GM18505 (cell line): Measurements from ENCODE around the gene PIH1D2.
"Not testable (repeated sequence)": the region's sequence is repeated elsewhere in the genome, so short reads cannot be mapped to it uniquely, and the experiment has no call there.

Experiments used
- ATAC-seq: cut with Tn5 transposase; IDR thresholded peaks from one replicate; pipeline ENCODE4 v1.9.1; 2021; ENCODE audit not compliant: unreplicated experiment
- POLR2A ChIP-seq: IDR thresholded peaks from 4 replicates; pipeline ENCODE4 v1.6.1; 2011; ENCODE audit warnings: borderline replicate concordance; ENCODE audit not compliant: insufficient read depth, insufficient read length; ENCODE audit errors: extremely low read depth

PIH1D2 gene

DNA sequence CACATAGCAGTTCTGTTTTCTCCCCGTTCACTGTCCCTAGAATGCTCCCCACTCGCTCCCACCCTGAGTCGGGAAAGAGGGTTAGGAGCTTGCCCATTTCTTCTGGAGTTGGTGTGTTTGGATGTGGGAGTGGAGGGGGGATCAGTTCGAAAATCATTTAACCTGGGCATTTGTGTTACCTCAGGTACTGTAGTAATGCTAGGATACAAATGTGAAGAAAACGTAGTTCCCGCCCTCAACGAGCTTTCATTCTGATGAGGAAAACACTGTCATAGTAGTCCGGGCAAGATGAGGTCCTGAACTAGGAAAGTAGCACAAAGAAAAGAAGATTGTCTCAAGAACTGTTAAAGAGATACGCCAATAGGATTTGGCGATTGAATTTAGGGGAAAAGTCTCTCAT is 13.4 kb upstream of the PIH1D2 start:
- no peak for ATAC-seq
- no peak for TF ChIP-seq POLR2A

DNA sequence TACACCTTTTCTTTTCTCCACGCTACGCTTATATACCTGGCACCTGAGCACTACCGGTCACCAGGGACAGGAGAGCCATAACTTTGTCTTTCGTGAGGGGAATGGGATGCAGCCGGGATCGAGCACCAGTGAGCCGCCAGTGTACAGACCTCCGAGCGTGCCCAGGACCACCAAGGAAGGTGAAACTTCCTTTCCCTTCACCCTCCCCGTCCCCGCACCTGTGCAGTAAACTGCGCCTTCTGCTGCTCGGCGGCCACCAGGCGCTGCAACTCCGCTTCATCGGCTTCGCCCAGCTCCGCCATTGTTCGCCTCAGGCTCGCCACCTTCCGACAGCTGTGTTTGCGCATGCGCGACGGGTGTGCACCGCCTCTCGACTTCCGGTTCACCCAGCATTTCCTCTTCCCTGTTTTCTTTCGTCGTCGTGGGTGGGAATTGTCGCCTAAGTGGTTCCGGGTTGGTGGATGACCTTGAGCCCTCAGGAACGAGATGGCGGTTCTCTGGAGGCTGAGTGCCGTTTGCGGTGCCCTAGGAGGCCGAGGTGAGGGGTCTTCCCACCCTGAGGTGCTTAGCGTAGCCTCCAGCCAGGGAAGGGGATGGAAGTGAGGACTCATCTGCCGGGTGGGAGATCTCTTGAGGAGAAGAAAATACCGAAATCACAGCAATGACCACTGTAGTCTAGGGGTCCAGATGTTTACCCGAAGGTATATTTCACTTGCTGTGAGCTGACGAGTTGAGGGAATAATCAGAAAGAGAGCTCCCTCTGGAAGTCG is 12.8 kb upstream of the PIH1D2 start, which contains the start of the genes SDHD and TIMM8B:
Gene SDHD, plus strand, starts transcription at position 452 of the 770 bp plus-strand sequence. Its CDS starts 35 bp downstream, at position 487.
Gene TIMM8B, minus strand, starts transcription at position 335 of the 770 bp plus-strand sequence. Its CDS starts 33 bp downstream, at position 302.
- peak; percentile 94 for ATAC-seq
- peak; percentile 96 for TF ChIP-seq POLR2A

DNA sequence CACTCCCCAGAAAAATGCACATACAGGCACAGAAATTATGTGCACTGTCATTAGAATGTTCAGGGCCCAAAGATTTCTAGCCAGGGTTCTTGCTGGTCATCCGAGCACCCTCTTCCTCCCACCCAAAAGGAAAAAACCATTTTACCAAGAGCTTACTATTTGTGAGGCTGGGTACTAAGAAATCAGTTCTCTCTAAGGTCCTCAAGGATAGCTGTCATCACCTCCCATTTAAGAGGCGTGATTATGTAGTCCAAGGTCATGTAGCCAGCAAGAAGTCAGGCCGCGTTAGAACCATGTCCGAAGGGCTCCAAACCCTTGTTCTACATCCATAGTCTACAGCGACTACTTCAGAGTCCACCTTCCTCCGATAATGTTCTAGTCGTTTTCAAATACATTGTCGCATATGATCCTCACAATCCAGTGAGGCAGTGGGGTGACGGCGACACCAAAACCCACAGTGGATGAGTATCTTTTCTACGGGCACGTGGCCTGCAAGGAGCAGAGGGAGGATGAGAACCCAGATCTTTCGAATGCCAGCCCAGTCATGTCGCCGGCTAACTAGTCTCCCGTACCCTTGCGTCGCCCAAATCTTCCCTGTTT is 12.1 kb upstream of the PIH1D2 start:
- TF ChIP-seq POLR2A: no peak
- peak; percentile 28 for ATAC-seq

DNA sequence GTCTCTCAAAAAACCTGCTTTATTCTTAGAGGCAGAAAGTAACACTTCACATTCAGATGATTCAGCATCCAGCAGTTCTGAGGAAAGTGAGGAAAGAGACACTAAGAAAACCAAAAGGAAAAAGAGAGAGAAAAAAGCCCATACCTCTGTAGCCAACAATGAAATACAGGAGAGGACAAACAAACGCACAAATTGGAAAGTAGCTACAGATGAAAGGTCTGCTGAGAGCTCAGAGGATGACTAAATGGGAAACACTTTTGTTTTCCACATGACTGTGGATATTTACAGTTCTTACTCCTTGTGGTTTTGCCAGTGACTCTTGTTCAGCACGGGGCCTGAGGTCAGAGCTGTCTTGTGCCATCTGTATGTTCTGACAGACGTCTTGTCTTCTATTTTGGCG is 8.9 kb upstream of the PIH1D2 start:
- ATAC-seq: no peak
- TF ChIP-seq POLR2A: no peak

DNA sequence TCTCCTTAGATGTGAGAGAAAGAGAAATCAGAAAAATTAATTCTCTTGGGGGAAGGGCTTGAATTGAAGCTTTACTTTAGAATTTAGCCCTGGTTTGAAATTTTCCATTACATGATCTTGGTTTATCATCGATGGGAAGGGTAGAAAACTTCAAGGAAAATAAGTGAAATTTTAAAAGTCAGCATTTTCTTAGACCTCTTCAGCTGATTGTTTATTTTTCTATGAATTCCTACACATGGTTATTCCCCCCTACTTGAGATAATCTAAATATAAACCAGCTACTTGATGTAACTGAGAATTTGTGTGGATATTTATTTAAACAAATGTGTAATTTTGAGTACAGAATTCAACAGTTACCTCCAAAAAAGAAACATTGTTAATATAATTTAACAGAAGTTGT is 10.9 kb downstream of the PIH1D2 start:
- TF ChIP-seq POLR2A: no peak
- no peak for ATAC-seq

DNA sequence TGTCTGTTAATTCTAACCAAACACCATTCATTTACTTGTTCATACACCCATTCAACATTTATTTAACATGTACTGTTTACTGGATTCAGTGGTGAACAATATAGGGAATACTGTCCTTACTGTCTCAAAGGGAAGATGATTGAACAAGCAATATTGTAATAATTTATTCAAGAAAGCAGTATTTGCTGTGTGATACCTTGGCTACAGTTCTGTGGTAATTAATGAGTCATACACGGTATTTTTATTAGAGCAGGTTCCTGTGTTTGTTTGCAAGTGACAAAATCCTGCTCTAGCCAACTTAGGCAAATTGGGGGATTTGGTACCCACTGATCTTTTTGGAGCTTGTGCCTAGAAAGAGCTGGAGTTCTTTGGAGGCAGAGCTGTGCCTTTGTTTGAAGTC is 15.7 kb downstream of the PIH1D2 start:
- TF ChIP-seq POLR2A: no peak
- ATAC-seq: no peak

DNA sequence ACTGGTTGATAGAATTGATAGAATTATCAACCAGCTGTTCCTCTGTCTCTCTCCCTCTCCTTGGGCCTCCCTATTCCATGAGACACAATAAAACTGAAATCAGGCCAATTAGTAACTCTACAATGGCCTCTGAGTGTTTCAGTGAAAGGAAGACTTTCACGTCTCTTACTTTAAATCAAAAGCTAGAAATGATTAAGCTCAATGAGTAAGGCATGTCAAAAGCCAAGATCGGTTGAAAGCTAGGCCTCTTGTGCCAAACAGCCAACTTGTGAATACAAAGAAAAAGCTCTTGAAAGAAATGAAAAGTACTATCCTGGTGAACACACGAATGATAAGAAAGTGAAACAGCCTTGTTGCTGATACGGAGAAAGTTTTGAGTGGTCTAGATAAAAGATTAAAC is 16.6 kb downstream of the PIH1D2 start:
- no peak for ATAC-seq

DNA sequence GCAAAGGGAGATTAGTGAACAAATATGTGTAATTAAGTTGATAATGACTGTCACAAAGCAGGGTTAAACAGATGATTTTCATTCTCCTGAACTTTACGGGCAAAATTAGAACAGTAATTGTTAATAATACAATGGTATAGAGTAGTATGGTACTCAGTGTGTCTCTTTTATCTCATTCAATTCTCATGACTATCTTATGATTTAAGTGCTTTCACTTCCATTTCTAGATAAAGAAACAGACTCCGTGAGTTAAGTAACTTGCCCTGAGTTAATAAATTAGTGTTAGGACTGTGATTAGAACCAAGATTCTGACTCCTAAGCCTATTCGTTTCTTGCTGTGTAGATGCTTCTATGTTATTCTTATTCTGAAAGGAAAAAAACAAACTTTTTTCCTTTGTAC is 22.0 kb downstream of the PIH1D2 start:
- no peak for TF ChIP-seq POLR2A
- ATAC-seq: no peak

More for the DNA sequence above, 16.6 kb downstream of the PIH1D2 start:
- no peak for TF ChIP-seq POLR2A

DNA sequence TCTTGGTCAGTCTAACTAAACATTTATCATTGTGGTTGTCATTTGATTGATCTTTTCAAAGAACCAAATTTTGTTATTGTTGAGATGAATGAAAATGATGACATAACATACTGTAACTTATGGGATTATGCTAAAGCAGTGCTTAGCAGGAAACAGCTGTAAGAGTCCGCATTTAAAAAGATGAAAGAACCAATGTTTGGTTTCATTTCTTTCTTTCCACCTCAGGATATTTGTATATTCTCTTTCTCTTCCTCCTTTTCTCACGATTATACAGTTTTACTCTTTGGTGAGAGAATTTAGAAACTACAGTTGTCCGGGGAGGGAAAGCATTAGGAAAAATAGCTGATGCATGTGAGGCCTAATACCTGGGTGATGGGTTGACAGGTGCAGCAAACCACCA is 23.1 kb downstream of the PIH1D2 start:
- no peak for TF ChIP-seq POLR2A
- no peak for ATAC-seq

DNA sequence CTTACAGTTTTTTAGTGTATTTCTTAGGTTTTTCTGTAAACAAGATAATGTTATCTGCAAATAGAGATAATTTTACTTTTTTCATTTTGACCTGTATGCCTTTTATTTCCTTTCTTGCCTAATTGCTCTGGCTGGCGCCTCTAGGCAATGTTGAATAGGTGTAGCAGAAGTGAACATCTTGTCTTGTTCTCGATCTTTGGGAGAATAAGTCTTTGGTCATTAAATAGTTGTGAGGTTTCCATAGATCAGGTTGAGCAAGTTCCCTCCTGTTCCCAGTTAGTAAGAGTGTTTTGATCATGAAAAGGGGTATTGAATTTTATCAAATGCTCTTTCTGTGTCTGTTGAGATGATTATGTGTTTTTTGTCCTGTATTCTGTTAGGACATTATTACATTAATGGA is 24.0 kb downstream of the PIH1D2 start:
- no peak for ATAC-seq
- no peak for TF ChIP-seq POLR2A

DNA sequence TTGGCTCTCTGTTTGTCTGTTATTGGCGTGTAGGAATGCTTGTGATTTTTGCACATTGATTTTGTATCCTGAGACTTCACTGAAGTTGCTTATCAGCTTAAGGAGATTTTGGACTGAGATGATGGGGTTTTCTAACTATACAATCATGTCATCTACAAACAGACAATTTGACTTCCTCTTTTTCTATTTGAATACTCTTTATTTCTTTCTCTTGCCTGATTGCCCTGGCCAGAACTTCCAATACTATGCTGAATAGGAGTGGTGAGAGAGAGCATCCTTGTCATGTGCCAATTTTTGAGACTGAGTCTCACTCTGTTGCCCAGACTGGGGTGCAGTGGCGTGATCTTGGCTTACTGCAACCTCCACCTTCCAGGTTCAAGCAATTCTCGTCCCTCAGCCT is 25.6 kb downstream of the PIH1D2 start:
- not testable (repeated sequence) for ATAC-seq

DNA sequence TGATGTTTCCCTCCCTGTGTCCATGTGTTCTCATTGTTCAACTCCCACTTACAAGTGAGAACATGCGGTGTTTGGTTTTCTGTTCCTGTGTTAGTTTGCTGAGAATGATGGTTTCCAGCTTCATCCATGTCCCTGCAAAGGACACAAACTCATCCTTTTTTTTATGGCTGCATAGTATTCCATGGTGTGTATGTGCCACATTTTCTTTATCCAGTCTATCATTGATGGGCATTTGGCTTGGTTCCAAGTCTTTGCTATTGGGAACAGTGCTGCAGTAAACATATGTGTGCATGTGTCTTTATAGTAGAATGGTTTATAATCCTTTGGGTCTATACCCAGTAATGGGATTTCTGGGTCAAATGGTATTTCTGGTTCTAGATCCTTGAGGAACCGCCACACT is 27.2 kb downstream of the PIH1D2 start:
- ATAC-seq: not testable (repeated sequence)

DNA sequence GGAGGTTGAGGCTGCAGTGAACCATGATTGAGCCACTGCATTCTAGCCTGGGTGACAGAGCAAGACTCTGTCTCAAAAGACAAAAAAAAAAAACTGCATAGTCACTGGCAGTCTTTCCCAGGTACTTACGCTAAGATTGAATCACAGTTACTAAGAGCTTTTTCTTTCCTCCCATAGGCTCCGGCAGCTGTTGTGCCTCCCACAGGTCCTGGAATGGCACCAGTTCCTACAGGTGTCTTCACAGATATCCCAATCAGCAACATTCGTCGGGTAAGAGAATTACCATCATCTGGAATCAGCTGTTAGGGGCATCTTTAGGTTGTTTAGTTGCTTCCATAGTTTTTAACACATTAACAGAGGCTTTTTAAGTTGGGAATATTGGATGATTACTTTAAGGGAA is 28.9 kb downstream of the PIH1D2 start:
- no peak for TF ChIP-seq POLR2A
- no peak for ATAC-seq

DNA sequence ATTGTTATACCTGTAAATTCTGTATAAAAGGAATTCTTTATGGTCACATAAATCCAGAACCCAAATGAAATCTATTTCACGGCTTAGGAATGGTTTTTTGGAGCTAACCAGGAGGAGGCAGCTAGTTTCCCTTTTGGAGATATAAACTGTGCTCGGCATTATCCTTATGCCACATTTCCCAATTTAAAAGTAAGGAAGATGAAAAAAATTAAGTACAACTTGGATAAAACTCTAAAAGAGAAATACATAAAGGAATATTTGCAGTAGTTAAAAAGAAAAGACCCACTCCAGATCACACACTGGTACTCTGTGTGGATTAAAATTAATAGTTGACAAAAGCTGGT is 30.9 kb downstream of the PIH1D2 start:
- TF ChIP-seq POLR2A: no peak
- no peak for ATAC-seq

DNA sequence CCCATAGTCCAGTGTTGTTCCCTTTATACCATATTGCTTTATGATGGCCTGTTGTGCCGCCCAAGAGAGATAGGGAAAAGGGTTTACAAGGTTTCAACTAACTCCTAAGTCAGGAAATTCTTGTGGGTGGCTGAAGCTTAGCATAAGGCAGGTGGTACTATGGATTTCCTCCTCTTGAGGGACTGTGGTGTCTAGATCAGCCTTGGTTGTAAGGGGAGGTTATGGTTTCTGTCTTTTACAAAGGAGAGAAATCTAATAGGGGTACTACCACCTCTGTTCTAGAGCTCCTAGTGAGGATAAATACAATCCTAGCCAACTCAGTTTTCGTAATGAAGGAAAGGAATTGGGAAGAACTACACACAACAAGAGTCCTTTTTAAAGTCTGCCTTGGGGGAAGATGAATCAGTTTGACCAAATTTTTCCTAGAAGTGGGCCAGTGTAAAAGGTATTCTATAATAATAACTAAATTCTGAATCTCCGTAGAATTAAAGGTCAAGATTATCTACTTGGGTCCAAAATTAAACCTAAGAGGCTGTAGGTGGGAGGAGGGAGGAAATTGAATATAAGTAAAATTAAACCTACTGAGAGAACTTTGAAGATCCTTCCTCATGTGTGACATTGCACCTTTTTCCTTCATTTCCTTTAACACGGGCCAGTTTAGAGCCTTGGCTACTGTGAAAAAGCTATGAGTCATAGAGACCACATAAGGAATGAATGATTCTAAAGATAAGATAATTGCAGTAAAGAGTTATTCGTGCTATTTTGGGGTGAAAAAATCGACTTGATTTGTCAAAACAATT is 31.5 kb downstream of the PIH1D2 start:
- TF ChIP-seq POLR2A: no peak
- ATAC-seq: no peak

DNA sequence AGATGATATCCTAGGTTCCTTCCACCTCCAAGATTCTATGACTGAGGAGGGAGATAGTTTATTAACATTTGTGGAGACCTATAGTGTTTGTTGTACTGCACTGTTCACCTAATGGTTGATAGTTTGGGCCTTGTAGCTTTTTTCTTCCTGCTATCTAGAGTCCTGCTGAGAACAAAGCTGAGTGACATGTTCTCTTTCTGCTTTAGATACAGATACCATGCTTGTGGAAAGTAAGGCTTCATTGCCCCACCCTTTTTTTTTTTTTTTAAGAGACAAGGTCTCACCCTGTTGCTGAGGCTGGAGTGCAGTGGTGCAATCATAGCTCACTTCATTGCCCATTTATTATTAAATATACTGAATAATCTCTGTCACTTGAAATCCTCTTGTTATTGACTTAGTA is 36.3 kb downstream of the PIH1D2 start:
- no peak for TF ChIP-seq POLR2A
- no peak for ATAC-seq
